Neural cell (in vitro differentiated cells): ENCODE results near the gene ZNF771. TPM values are rescaled to one million over a fixed set of nuclear protein-coding genes. Genes with fewer than 3 reads are reported as not detected.

ENCODE experiments used
- H2AFZ ChIP-seq: fragments of 200-600, 300-800 bp; sonication (generic), shearing (Covaris generic); 2 replicates; pipeline ENCODE4 v1.6.0; 2014; ENCODE audit warnings: low read depth, mild to moderate bottlenecking, antibody characterized with exemption, low read length, moderate library complexity
- H3F3A ChIP-seq: fragments of 200-600 bp; shearing (Covaris generic); 2 replicates; pipeline ENCODE4 v1.6.1; 2016; ENCODE audit warnings: mild to moderate bottlenecking, moderate library complexity, mixed read lengths, antibody characterized with exemption, low read length; ENCODE audit not compliant: insufficient read depth, poor library complexity, severe bottlenecking
- H3K27ac ChIP-seq: fragments of 200-600, 300-800 bp; sonication (generic), shearing (Covaris generic); 2 replicates; pipeline ENCODE4 v1.5.1; 2014; ENCODE audit warnings: mild to moderate bottlenecking, low read length, moderate library complexity
- H3K27me3 ChIP-seq: fragments of 300-800, 200-600 bp; sonication (generic), shearing (Covaris generic); 2 replicates; pipeline ENCODE4 v1.6.0; 2014; ENCODE audit warnings: mild to moderate bottlenecking, low read depth, low read length, moderate library complexity; ENCODE audit not compliant: insufficient read depth
- H3K36me3 ChIP-seq: fragments of 300-800, 200-600 bp; sonication (generic), shearing (Covaris generic); 2 replicates; pipeline ENCODE4 v1.5.1; 2014; ENCODE audit warnings: mild to moderate bottlenecking, antibody characterized with exemption, low read length, moderate library complexity; ENCODE audit not compliant: insufficient read depth
- H3K4me2 ChIP-seq: fragments of 300-800, 200-600 bp; sonication (generic), shearing (Covaris generic); 2 replicates; pipeline ENCODE4 v1.6.0; 2014; ENCODE audit warnings: mild to moderate bottlenecking, low read length
- H3K4me3 ChIP-seq: fragments of 300-800, 200-600 bp; sonication (generic), shearing (Covaris generic); 2 replicates; pipeline ENCODE4 v1.5.1; 2014; ENCODE audit warnings: mild to moderate bottlenecking, low read length, moderate library complexity
- H3K79me2 ChIP-seq: fragments of 200-600 bp; shearing (Covaris generic); replicated peaks from 2 replicates; pipeline ENCODE4 v1.6.0; 2014; ENCODE audit warnings: mild to moderate bottlenecking, low read length, moderate library complexity; ENCODE audit not compliant: insufficient read depth
- H3K9ac ChIP-seq: fragments of 300-800, 200-600 bp; sonication (generic), shearing (Covaris generic); 2 replicates; pipeline ENCODE4 v1.6.1; 2016; ENCODE audit warnings: mild to moderate bottlenecking, low read length, mixed read lengths
- H3K9me2 ChIP-seq: fragments of 200-600 bp; shearing (Covaris generic); 2 replicates; pipeline ENCODE4 v1.6.1; 2016; ENCODE audit warnings: mild to moderate bottlenecking, low read length, mixed read lengths; ENCODE audit not compliant: insufficient read depth
- H3K9me3 ChIP-seq: fragments of 200-600, 300-800 bp; sonication (generic), shearing (Covaris generic); 2 replicates; pipeline ENCODE4 v1.6.1; 2016; ENCODE audit warnings: mild to moderate bottlenecking, mixed run types, low read length, moderate library complexity, mixed read lengths
- H4K20me1 ChIP-seq: fragments of 200-600 bp; shearing (Covaris generic); 2 replicates; pipeline ENCODE4 v1.6.1; 2016; ENCODE audit warnings: mild to moderate bottlenecking, mixed run types; ENCODE audit not compliant: insufficient read depth
- EP300 ChIP-seq: fragments of 450-650 bp; conservative IDR thresholded peaks from 2 replicates; pipeline ENCODE4 v1.6.1; 2014; ENCODE audit warnings: antibody characterized with exemption, mild to moderate bottlenecking, moderate library complexity; ENCODE audit not compliant: poor library complexity, severe bottlenecking
- EZH2 ChIP-seq: fragments of 200-600, 300-800 bp; shearing (Covaris generic), sonication (generic); IDR thresholded peaks from 2 replicates; pipeline ENCODE4 v1.6.1; 2014; ENCODE audit warnings: antibody characterized with exemption, low read length, borderline replicate concordance, mild to moderate bottlenecking; ENCODE audit not compliant: insufficient read depth, poor library complexity, severe bottlenecking
- MXI1 ChIP-seq: fragments of 450-650 bp; conservative IDR thresholded peaks from 2 replicates; pipeline ENCODE4 v1.6.1; 2014; ENCODE audit warnings: antibody characterized with exemption, mild to moderate bottlenecking; ENCODE audit not compliant: poor library complexity, severe bottlenecking
- POLR2AphosphoS5 ChIP-seq: IDR thresholded peaks from 2 replicates; pipeline ENCODE4 v1.6.1; 2012
- RAD21 ChIP-seq: fragments of 450-650 bp; conservative IDR thresholded peaks from 2 replicates; pipeline ENCODE4 v1.6.1; 2014; ENCODE audit warnings: antibody characterized with exemption, mild to moderate bottlenecking, moderate library complexity
- SMC3 ChIP-seq: fragments of 450-650 bp; conservative IDR thresholded peaks from 2 replicates; pipeline ENCODE4 v1.6.1; 2014; ENCODE audit warnings: antibody characterized with exemption, mild to moderate bottlenecking, moderate library complexity; ENCODE audit not compliant: poor library complexity
- TAF1 ChIP-seq: IDR thresholded peaks from 2 replicates; pipeline ENCODE4 v1.6.1; 2012; ENCODE audit warnings: low read depth
- polyA plus RNA-seq: library from polyadenylated mRNA; depleted of rRNA; stranded (reverse); fragments of >200 nt; gene quantifications from 2 replicates; pipeline ENCODE4 v1.2.3, GENCODE V29; 2014
- TF ChIP-seq, protein P1 (sequence below): fragments of 450-650 bp; IDR thresholded peaks from 2 replicates; pipeline ENCODE4 v1.5.1; 2014; ENCODE audit warnings: antibody characterized with exemption, mild to moderate bottlenecking, moderate library complexity; ENCODE audit not compliant: poor library complexity, severe bottlenecking
- TF ChIP-seq, protein P2 (sequence below): IDR thresholded peaks from 2 replicates; pipeline ENCODE4 v1.6.1; 2012; ENCODE audit warnings: borderline replicate concordance

ZNF771 gene
- polyA plus RNA-seq, 1 donor from 2014 or later, result 11.7 TPM

DNA sequence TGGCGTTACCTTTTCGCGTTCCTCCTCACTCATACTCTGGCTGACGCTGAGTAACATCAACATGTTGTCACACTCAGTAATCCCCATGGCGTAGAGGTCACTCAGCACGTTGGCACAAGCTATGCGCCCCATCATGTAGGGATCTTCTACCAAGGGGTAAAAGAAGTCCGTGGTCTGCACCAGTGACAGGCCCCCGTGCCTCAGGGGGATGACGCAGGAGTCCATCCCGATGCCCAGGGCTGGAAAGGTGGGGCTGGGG is 37.7 kb downstream of the ZNF771 start:
- no peaks in the 10 kb centered on the region for H4K20me1 ChIP-seq
- no peak for TF ChIP-seq SMC3
- TF ChIP-seq EP300, result no peak
- TF ChIP-seq, protein P1, sequence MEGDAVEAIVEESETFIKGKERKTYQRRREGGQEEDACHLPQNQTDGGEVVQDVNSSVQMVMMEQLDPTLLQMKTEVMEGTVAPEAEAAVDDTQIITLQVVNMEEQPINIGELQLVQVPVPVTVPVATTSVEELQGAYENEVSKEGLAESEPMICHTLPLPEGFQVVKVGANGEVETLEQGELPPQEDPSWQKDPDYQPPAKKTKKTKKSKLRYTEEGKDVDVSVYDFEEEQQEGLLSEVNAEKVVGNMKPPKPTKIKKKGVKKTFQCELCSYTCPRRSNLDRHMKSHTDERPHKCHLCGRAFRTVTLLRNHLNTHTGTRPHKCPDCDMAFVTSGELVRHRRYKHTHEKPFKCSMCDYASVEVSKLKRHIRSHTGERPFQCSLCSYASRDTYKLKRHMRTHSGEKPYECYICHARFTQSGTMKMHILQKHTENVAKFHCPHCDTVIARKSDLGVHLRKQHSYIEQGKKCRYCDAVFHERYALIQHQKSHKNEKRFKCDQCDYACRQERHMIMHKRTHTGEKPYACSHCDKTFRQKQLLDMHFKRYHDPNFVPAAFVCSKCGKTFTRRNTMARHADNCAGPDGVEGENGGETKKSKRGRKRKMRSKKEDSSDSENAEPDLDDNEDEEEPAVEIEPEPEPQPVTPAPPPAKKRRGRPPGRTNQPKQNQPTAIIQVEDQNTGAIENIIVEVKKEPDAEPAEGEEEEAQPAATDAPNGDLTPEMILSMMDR, result no peak
- no peak for TF ChIP-seq TAF1
- no peaks in the 10 kb centered on the region for H3K9me2 ChIP-seq
- H3K36me3 ChIP-seq, result no peaks in the 10 kb centered on the region
- no peaks in the 10 kb centered on the region for H3K27me3 ChIP-seq
- H3K79me2 ChIP-seq, result no peaks in the 10 kb centered on the region
- peak overlapping the region; percentile 77 for H3K4me2 ChIP-seq
- H2AFZ ChIP-seq, result peak overlapping the region; percentile 69
- no peaks in the 10 kb centered on the region for H3K9me3 ChIP-seq
- H3F3A ChIP-seq, result no peaks in the 10 kb centered on the region
- H3K4me3 ChIP-seq, result peak overlapping the region; percentile 78
- H3K9ac ChIP-seq, result peak overlapping the region; percentile 89
- peak overlapping the region; percentile 90 for H3K27ac ChIP-seq

DNA sequence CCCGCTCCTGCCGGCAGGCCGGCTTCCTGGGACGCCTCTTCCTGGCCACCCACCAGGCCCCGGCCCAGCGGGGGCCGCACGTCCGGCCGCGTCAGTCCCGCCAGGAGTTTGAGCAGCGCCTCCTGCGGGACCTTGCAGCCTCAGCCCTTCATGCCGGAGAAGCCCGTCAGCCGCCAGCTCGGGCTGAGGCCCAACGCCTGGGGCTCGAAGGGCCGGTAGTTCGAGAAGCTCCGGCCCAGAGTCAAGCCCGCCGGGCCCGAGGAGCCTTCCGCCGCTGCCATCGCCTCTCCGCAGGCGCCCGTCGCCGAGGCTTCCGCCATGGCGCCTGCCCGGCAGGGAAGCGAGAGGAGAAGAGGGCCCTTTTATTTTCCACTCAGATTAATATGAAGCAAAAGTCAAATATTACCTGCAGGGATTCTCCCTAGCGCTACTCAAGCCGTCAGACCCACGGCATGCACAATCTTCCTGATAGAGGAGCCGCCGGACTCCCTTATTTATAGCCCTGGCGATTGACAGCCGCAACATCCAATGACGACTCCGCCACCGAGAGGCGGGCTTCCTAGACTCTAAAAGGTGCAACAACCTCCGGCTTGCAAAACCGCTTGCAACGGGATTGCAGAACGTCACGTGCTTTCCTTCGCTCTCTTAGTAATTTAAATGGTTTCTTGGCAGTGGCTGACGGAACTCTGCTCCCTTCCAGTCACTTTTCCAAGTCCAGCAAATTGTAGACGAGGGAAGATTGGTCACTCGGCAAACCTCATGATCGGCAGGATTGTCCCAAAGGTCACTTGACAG is 38.2 kb downstream of the ZNF771 start, which contains the start of gene SEPHS2:
Gene SEPHS2, minus strand, starts transcription at position 467 of the 795 bp plus-strand sequence. Its CDS starts 147 bp downstream, at position 320.
- H3F3A ChIP-seq, result no peaks in the 10 kb centered on the region
- H3K4me2 ChIP-seq, result peak within 1 kb of the TSS; percentile 77
- TF ChIP-seq POLR2AphosphoS5 (peak; percentile 92), RAD21 (peak; percentile 44), SMC3 (peak; percentile 51), TAF1 (peak; percentile 75), MXI1 (peak; percentile 59), EZH2 (no peak), EP300 (no peak)
- TF ChIP-seq, protein P1, result peak; percentile 62
- TF ChIP-seq, protein P2, sequence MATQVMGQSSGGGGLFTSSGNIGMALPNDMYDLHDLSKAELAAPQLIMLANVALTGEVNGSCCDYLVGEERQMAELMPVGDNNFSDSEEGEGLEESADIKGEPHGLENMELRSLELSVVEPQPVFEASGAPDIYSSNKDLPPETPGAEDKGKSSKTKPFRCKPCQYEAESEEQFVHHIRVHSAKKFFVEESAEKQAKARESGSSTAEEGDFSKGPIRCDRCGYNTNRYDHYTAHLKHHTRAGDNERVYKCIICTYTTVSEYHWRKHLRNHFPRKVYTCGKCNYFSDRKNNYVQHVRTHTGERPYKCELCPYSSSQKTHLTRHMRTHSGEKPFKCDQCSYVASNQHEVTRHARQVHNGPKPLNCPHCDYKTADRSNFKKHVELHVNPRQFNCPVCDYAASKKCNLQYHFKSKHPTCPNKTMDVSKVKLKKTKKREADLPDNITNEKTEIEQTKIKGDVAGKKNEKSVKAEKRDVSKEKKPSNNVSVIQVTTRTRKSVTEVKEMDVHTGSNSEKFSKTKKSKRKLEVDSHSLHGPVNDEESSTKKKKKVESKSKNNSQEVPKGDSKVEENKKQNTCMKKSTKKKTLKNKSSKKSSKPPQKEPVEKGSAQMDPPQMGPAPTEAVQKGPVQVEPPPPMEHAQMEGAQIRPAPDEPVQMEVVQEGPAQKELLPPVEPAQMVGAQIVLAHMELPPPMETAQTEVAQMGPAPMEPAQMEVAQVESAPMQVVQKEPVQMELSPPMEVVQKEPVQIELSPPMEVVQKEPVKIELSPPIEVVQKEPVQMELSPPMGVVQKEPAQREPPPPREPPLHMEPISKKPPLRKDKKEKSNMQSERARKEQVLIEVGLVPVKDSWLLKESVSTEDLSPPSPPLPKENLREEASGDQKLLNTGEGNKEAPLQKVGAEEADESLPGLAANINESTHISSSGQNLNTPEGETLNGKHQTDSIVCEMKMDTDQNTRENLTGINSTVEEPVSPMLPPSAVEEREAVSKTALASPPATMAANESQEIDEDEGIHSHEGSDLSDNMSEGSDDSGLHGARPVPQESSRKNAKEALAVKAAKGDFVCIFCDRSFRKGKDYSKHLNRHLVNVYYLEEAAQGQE, result peak; percentile 65
- H3K9ac ChIP-seq, result peak within 1 kb of the TSS; percentile 89
- no peaks in the 10 kb centered on the region for H4K20me1 ChIP-seq
- peak within 1 kb of the TSS; percentile 69 for H2AFZ ChIP-seq
- H3K4me3 ChIP-seq, result peak within 1 kb of the TSS; percentile 78
- peak within 1 kb of the TSS; percentile 90 for H3K27ac ChIP-seq
- no peaks in the 10 kb centered on the region for H3K79me2 ChIP-seq
- no peaks in the 10 kb centered on the region for H3K9me3 ChIP-seq
- H3K9me2 ChIP-seq, result no peaks in the 10 kb centered on the region
- H3K36me3 ChIP-seq, result no peaks in the 10 kb centered on the region
- no peaks in the 10 kb centered on the region for H3K27me3 ChIP-seq
